Inflammatory macrophage treated with lipopolysaccharide for 1 hour (primary cell): ENCODE data around the gene KSR1.
A peak's percentile ranks its signal among the peaks of the same experiment; 100 is the strongest.

Source experiments
- DNase-seq, 2 donors: peaks; one replicate each; pipeline ENCODE4 v3.0.0-alpha.2; 2020 to 2022

The KSR1 gene

DNA sequence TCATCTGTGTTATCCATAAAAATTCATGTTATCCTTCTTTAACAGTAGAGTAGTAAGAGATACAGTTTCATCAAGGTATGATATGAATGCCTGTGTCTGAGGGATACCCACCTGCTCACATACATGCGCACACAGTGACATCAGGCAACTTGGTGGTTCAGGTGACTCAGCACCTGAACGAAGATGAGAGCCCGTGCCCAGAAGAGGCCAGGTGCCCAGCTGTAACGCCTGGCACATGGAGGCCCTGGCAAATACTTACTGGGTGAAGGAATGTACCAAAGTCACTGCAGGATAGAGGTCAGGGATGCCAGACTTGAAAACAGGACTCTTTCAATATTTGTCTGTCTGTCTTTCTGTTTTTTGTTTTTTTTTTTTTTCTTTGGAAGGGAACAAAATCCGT lies 102.1 kb downstream of the KSR1 start:
- DNase-seq, result no peak

DNA sequence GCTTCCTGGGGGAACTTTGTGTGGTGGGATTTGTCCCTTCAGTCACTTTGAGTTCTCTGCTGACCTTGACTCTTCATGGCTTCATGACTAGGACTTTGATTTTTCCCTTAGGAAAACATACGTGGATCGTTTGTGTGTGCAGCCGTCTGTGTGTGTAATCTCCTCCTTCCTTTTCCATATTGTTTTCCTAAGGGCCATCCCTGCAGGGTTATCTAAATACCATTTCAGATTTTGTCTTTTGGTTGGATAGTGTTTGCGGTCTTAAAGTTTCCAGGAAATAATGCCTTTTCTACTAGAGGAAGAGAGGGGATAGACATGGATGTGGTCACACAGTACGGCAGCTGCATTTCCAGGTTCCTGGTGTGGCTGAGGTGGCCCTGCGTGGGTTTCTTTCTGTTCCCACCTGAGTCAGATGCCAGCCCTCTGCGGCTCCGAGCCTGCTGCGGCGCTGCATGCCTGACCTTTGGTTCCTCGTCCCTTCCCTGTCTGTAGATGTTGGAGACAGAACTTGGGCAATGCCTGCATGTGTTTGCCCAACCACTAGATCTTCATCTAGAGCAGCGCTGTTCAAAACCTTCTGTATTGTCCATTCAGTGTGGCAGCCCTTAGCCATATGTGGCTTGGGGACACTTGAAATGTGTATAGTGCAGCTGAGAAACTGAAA lies 102.7 kb downstream of the KSR1 start:
- peak; percentile 26 to 44 for DNase-seq

DNA sequence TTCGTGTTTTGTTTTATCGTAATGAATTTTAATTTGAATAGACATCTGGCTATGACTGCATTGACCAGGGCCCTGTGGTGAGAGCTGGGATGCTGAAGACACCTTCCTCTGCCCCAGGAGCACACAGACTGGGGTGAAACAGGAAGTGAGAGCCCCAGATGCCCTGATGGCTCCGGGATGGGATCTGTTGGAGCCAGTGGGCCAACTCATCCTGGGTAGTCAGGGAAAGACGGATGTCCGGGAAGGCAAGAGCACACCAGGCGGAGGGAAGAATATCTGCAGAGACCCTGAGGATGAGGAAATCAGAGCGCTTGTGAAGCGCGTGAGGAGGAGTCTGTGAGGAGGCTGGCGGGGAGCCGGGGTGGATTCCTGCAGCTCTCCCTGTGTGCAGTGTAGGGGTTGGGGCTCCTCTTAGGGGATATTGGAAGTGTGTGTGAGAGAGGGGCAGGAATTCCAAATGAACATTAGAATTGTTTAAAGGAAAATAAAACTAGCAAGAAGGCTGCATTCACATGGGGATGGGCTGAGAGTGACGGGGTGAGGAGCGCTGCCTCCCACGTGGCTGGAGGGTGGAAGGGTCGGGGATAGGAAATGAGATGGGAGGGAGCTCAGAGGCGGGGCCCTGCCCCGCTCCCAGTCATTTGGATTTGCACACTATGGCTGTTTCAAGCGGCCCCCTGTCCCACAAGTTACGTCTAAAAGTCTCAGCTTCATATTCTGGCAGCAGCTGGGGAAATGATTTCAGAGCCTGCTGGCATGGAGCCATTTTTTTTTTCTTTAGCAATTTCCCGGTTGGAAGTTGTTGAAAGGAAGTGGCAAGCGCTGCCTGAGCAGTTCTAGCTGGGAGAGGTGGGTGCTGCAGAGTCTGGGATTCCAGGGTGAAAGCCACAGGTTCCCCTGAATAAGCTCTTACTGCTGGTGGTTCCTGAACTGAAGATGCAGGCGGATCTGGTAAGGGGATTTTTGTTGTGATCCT lies 103.5 kb downstream of the KSR1 start:
- peak; percentile 17 to 55 for DNase-seq

DNA sequence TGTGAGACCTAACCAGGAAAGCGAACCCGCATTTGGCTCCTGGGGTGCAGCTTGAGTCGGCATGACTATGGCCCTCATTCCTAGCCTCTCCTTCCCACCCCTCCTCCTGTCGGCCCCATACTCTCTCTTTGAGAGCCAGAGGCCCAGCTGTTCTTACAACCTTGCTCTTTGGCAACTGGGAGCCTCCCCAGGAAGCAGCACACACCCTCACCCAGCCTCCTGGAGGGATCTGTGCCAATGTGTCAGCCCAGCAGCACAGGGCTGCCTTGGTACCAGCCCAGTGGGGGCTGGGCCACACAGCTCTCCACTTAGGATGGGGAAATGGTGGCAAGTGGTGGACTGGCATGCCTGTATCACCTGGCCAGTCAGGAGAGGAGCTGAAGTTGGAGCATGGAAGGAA lies 104.4 kb downstream of the KSR1 start:
- no peak for DNase-seq

DNA sequence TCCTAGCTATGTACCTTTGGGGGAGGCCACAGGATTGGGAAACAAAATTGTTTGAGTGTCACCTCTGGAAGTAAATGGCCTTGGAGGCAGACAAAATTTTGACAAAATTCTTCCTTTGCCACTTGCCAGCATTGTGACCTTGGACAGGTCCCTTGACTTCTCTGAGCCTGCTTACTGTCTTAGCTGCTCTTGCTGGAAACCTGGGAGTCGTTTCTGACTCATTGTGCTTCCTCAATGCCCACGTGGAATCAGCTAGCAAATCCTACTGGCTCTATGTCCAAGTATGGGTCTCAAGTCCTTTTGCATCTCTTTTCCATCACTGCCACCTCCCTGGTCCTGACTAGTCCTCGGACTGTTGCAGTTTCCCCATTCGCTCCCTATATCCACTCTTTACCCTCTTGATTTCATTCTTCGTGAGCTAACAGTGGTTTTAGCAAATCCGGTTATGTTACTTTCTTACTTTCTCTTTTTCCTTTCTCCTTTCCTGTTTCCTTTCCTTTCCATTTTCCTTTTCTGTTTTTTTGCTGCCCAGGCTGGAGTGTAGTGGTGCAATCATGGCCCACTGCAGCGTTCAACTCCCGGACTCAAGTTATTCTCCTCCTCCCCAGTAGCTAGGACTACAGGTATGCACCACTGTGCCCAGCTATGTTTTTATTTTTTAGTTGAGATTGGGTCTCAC lies 106.7 kb downstream of the KSR1 start:
- DNase-seq, result no peak

DNA sequence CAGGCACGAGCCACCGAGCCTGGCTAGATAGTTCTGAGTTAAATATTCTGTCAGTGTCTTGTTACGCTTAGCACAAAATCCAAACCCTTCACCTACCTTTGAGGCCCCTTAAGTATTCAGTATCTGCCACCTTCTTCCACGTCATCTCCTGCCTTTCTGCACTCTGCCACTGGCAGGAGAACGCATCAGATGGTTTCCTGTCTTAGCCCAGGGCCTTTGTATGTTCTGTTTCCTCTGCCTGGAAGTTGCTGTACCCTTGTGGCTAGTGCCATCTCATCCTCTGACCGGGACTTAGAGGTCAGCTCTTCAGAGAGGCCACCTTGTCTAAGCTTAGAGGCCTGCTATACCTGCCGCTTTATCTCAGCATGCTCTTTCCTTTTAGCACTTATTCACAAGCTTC lies 107.3 kb downstream of the KSR1 start:
- DNase-seq, result no peak

DNA sequence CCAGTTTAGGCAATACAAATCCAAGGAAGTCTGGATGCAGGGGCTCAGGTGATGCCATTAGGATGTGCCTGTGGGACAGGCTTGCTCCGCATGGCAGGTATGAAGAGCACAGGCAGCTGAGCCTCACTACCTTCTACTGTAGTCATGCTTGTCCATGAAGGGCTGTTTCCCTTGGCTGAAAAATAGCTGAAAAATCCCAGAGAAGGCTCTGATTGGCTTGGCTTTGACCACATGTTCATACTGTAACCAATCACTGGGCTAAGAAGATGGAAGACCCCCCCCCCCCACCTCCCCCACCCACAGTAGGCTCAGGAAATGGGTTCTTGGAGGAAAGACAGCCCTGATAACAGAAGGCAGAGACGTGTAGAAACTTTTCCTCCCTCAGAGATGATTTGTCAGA lies 108.2 kb downstream of the KSR1 start:
- no peak for DNase-seq

DNA sequence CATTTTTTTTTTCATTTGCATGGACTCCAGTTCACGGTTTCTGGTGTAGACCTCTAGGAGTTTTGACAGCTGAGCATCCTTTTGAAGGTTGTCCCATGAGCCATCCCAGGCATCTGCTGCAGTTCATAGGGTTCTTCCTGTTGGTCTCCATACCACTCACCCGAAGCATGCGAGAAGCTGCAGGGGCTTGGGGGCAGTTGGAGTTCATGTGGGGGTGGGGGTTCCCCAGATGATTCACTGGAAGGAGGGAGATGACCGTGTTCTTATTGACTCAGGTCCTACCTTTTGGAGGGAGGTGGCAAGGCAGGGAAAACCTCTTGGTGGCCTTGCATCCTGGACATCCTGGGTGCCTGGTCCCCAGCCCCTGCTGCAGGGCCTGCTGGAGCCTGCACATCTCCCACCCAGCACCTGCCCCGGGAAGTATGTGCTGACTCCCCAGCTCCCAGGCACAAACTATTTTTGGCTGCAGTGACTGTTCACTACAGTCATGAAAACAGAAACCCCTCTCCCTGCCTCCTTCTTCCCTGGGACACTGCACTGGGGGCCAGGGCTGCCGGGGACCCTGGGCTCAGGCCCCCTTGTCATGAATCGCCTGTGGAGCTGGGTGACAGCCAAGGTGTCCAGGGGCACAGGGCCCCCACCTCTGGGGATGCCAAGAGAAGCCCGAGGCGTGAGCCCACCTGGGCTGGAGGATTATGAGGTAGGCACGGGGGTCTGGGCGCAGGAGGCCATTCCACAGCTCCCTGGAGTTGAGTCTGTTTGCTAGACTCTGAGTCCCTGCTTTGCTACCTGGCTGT lies 109.8 kb downstream of the KSR1 start:
- peak in 1 of 2 donors; percentile 41 for DNase-seq

DNA sequence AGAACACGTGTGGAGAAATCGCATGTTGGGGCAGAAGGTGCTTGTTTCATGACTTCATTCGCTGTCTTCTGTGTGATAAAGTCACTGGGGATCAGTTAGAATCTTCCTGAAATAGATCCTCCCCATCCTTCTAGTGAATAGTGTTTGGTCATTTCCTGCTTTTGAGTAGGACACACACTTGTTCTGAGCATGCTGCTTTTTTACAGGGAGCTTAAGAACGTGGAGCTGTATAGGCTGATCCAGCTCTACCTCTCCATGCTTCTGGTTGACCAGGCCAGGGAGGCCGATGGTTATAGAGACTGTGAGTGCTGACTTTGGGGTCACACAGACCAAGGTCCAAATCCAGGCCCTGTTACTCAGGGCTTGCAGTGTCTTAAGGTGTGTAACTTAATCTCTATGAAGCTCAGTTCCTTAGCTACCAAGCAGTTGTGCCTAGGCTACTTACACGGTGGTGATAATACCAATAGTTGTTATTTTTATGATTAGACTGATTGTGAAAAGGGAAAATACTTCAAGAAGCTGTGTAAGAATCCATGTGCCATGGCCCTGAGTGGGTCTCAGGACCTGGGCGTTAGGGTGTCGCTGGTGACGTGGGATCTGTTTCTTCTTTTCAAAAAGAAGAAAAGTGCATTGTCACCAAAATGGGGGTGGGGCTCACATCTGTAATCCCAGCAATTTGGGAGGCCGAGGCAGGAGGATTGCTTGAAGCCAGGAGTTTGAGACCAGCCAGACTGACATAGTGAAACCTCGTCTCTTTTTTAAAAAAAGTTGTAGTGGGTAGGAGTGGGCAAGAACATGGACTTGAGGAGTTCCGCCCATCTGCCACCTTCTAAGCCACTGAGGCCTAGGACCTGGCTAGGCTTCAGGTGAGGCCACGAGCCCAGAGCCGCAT lies 110.7 kb downstream of the KSR1 start:
- no peak for DNase-seq

DNA sequence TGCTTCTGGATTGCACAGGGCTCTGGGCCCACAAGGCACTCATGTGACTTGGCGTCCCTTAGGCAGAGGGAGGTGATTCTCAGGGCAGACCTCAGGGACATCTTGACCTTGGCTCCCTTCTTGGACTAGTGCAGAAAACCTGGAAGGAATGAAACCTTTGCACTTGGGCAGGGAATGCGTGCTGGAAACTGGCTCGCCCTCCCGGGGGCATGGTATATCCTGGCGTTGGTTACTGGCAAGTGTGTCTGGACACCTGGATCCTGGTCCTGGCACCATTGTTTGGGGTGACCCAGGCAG lies 111.3 kb downstream of the KSR1 start:
- no peak for DNase-seq

DNA sequence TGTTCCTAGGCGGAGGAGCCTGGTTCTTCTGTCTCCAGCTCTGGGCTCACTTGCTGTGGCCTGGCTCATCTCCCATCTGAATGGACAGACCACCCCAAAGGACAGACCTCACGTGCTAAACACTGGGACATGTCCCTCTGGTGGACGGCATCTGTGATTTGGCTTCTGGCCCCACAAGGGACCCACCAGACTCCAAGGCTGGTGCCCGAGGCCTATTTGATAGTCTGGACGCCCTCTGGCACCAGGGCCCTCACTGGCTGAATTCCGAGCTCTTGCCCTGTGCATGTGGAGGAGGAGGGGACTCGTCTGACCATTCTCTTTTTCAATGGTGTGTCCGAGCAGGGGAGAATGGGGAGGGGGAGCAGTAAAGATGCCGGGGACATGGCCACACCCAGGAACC lies 112.0 kb downstream of the KSR1 start:
- no peak for DNase-seq

DNA sequence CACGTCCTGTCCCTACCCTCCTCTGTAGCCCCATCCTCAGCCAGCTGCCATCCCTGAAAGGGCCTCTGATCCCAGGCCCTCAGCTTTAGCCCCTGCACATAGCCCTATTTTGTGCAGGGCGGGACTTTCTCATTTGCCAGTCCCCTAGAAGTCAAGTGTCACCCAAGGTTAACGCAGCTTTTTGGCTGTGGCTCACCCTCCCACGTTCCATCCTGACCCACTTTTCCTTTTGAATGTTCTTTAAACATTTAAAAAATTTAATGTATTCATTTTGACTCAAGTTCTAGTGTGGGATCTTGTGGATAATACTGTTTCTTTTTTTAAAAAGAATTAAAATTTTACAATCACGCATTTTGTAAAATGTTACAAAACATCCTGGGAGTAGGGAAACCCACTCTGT lies 112.6 kb downstream of the KSR1 start:
- no peak for DNase-seq

DNA sequence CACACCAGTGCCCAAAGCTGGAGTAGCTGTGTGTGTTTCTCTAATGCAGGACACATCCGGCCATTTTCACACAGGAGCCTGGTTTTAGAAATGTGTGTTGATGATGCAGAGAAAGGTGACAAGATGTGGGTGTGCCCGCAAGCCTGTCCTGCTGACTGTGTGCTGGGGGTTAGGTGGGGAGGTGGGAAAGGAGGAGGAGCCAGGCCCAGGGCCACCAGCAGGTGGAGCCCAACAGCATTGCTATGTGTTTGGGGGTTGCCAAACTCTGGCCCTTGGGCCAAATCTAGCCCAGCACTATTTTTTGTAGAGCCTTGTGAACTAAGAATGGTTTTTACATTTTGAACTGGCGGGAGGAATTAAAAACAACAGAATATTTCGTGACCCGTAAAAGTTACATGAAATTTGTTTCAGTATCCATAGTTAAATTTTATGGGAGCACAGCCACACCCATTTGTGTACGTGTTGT lies 113.0 kb downstream of the KSR1 start:
- DNase-seq, result peak in 1 of 2 donors; percentile 17

DNA sequence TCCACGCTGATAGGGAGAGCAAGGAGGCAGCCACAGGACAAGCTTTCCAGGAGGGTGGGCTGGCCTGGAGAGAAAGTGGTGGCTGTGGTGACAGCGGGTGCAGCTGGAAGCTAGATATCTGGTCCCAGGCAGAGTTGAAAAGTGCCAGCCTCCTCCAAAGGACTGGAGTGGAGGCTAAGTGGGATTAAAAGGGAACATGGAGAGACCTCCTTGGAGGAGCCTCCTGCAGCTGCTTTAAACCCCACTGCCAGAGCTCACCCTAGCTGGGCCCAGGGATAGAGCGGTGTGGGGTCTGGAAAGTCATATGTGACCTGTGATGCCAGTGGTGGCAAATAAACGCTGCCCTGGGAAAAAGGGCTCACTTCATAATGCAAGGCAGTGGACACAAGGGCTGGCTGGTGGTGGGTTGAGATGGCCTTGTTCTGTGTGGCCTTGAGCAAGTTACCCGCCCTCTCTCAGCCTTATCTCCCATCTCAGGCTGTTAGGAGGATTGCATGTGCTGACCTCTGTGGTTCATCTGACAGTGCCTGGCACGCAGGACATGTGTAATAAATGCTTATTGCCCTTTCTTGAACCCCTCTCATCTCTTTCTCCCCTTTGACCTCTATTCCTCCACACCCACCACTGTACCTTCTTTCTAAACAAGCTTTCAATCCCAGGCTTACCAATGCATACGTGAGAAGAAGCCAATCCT lies 113.8 kb downstream of the KSR1 start:
- DNase-seq, result no peak

DNA sequence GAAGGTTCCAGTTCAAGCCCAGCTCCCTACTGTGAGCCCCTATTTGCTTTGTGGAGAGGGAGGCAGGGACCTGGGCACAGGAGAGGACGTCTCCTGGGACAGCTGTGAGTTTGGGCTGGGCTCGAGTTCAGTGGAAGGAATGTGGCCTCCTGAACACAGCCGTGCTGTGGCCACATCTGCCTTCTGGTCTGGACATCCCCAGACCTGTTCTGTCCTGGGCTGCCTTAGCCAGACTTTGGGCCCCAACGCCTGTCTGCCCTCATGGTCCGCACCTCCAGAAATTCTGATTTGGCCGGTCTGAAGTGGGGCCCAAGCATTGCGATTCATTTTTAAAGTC lies 114.3 kb downstream of the KSR1 start:
- no peak for DNase-seq

DNA sequence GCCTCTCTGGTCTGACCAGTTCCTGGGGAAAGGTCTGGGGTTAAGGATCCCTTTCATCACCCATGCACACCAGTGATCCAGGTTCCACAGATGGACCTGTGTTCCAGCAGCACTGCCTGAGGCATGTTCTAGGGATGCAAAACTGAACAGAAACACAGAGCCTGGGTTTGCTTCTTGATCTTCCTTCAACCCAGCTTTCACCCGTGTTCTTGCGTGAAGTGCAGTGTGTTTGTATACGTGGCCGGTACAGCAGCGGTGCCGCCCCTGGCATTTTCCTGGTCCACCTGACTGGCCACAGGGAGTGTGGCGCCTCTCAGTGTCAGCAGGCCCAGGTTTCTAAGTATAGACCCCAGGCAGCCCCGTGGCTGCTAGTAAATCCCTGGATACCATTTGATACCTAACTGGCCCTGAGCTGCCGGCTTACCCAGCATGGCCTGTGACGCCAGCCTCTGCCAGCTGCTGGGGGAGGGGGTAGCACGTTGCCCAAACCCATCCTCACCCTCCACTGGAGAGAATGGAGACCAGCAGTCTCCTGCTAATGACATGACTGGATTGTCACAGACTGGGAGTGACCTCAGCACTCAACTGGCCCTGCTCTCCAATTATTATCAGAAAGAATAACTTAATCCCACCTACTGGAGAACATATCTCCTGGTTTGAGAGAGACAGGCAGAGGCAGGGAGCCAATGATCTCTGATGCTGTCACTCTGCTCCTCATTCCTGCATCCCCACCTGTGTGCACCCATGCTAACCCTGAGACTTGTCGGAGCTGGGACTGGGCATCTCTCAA lies 115.5 kb downstream of the KSR1 start:
- no peak for DNase-seq

DNA sequence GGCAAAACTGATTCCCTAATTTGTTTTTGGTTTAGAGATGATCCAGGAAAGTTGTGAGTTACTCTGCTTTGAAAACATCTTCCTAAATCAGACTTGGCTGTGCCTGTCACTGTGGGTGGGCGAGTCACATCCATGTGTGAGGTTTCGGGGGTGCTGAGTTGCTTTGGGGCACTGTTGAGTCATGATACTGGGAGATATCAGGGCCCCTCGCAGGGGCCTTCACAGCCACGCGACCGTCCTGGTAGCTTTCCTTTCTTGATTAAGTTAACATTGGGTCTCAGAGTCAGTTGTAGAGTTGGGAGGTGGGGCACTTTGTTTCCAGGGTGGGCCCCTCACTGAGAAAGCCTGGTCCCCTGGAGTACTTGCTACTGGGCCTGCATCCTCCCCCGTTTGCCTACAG lies 116.4 kb downstream of the KSR1 start:
- no peak for DNase-seq

DNA sequence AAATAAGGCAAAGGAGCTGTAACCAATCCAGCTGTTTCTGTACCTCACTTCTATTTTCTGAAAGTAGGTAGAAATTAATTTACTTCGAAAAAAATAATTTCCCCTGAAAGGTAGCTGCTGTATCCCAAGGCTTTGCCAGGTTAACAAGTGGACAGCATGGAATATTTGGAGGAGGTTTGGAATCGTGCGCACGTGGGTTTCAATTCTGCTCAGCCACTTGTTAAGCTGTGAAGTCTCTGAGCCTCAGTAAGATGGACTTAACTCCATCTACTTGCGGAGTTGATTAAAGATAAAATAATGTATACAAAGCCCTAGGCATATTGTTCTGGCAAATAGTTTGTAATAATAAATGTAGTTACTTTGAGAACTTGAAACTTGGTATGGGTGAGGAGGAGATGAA lies 117.3 kb downstream of the KSR1 start:
- no peak for DNase-seq

DNA sequence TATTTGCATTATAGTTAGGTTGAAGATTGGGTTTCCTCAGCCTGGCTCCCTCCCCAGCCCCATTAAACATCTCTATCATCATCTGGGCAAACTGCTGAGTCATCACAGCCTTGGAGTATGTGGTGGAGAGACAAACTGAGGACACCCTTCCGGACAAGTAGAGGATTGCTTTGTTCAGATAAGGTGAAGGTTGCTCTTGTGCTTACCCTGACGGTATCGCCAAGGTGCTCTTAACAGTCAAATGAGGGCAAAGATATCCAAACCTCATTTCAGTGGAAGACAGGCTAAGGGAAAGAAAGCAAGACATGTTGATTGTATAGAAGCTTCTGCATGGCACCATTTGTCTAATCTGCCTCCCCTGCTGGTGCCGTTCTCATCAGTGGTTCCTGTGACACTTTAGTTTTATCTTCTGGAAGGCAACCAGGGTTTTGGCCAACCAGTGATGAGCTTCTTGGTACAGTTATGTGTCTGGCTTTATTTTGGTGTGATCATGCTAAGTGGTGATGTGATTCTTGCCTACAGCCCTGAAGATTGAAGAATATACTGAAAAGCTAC lies 117.8 kb downstream of the KSR1 start:
- no peak for DNase-seq
